MM.1S (cell line): Measurements from ENCODE around the gene LIPE.

Source experiments
- DNase-seq: peaks from one replicate; pipeline ENCODE4 v3.0.0-alpha.2; 2015
- H2AFZ ChIP-seq: fragments of 300-600 bp; sonication (generic); 2 replicates; pipeline ENCODE4 v1.6.0; 2016; ENCODE audit warnings: antibody characterized with exemption, low read length
- H3F3A ChIP-seq: fragments of 300-600 bp; sonication (generic); 2 replicates; pipeline ENCODE4 v1.6.1; 2016; ENCODE audit warnings: mild to moderate bottlenecking, antibody characterized with exemption, low read length, moderate library complexity, mixed read lengths; ENCODE audit not compliant: insufficient read depth
- H3K27ac ChIP-seq: fragments of 300-600 bp; sonication (generic); 2 replicates; pipeline ENCODE4 v1.5.1; 2016; ENCODE audit warnings: mild to moderate bottlenecking, low read length
- H3K27me3 ChIP-seq: fragments of 300-600 bp; sonication (generic); replicated peaks from 2 replicates; pipeline ENCODE4 v1.6.0; 2016; ENCODE audit warnings: low read length; ENCODE audit not compliant: insufficient read depth
- H3K36me3 ChIP-seq: fragments of 300-600 bp; sonication (generic); replicated peaks from 2 replicates; pipeline ENCODE4 v1.6.1; 2016; ENCODE audit warnings: mild to moderate bottlenecking, low read length, mixed read lengths; ENCODE audit not compliant: insufficient read depth
- H3K4me1 ChIP-seq: fragments of 300-600 bp; sonication (generic); 2 replicates; pipeline ENCODE4 v1.6.1; 2016; ENCODE audit warnings: low read length, mixed read lengths
- H3K4me2 ChIP-seq: fragments of 300-600 bp; sonication (generic); 2 replicates; pipeline ENCODE4 v1.6.0; 2016; ENCODE audit warnings: low read depth, low read length
- H3K4me3 ChIP-seq: fragments of 300-600 bp; sonication (generic); 2 replicates; pipeline ENCODE4 v1.5.1; 2016; ENCODE audit warnings: low read length, mixed read lengths
- H3K79me2 ChIP-seq: fragments of 300-600 bp; sonication (generic); 2 replicates; pipeline ENCODE4 v1.6.1; 2016; ENCODE audit warnings: mixed run types, low read length, mixed read lengths
- H3K9ac ChIP-seq: fragments of 300-600 bp; sonication (generic); 2 replicates; pipeline ENCODE4 v1.6.1; 2016; ENCODE audit warnings: low read length, mixed read lengths
- H3K9me2 ChIP-seq: fragments of 300-600 bp; sonication (generic); replicated peaks from 2 replicates; pipeline ENCODE4 v1.6.1; 2016; ENCODE audit warnings: mild to moderate bottlenecking, low read length, mixed read lengths; ENCODE audit not compliant: insufficient read depth
- H3K9me3 ChIP-seq: fragments of 300-600 bp; sonication (generic); replicated peaks from 2 replicates; pipeline ENCODE4 v1.6.1; 2016; ENCODE audit warnings: mild to moderate bottlenecking, low read length, mixed read lengths; ENCODE audit not compliant: insufficient read depth
- H4K20me1 ChIP-seq: fragments of 300-600 bp; sonication (generic); 2 replicates; pipeline ENCODE4 v1.6.1; 2016; ENCODE audit warnings: mild to moderate bottlenecking, low read length, moderate library complexity, mixed read lengths; ENCODE audit not compliant: insufficient read depth
- EZH2 ChIP-seq: fragments of 300-600 bp; sonication (generic); optimal IDR thresholded peaks from 2 replicates; pipeline ENCODE3; 2017; ENCODE audit warnings: low read depth, mild to moderate bottlenecking, antibody characterized with exemption, low read length, mixed read lengths
- EZH2phosphoT487 ChIP-seq: fragments of 300-600 bp; sonication (generic); IDR thresholded peaks from 2 replicates; pipeline ENCODE4 v1.6.1; 2018; ENCODE audit warnings: antibody characterized with exemption, low read length
- TF ChIP-seq, protein P1 (sequence below): fragments of 300-600 bp; sonication (generic); IDR thresholded peaks from 2 replicates; pipeline ENCODE4 v1.5.1; 2016; ENCODE audit warnings: antibody characterized with exemption, low read length, mixed read lengths

Gene LIPE

DNA sequence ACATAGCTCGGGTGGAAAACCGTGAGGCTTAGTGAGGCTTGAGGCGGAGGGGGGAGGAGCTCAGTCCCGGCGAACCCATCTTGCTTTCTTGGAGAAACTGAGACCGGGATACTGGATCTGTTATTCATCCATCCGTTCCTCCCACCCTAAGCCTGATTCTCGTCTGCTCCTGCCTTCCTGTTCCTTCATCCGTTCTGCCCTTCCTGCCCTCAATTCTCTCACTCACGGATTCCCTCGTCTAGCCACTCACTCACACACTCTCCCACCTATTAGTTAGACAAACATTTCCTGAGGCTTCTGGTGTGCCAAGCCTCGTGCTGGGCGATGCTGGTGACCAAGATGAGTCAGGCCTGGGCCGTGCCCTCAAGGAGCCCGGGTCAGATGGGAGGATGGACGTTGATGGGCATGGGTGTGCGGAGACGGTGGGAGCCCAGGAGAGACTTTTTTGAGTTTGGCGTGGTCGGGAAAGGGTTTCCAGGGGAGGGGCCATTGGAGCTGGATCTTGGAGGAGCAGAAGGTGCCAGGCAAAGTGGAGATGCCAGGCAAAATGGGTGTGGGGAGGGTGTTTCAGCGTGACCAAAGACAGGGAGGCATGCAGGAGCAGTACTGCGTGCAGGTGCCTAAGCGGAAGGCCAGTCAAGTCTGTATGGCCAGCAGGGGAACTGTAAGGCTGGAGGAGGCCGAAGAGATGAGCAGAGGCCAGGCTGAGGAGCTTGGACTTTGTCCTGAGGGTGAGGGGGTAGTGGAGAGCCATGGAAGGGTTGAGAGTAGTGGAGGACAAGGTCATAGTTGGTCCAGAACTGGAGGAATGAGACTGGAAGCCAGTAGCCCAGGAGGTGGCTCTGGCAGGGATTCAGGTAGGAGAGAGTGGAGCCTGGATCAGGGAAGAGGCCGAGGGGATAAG lies 29.7 kb downstream of the LIPE start:
- Histone ChIP-seq H3K9ac (peak overlapping the region; percentile 70), H3K4me1 (peaks cover 12% of the 10 kb centered on the region; the same call in 1 of the 2 replicates), H3K27ac (no peak overlapping the region), H3K9me2 (no peaks in the 10 kb centered on the region), H4K20me1 (no peaks in the 10 kb centered on the region), H3F3A (no peaks in the 10 kb centered on the region), H3K79me2 (peaks cover 8% of the 10 kb centered on the region), H3K9me3 (no peaks in the 10 kb centered on the region), H3K36me3 (no peaks in the 10 kb centered on the region), H3K27me3 (peaks cover 8% of the 10 kb centered on the region), H3K4me3 (peak overlapping the region; percentile 95), H3K4me2 (peak overlapping the region; percentile 97), H2AFZ (peak overlapping the region; percentile 98)
- DNase-seq, result no peak
- TF ChIP-seq, protein P1, sequence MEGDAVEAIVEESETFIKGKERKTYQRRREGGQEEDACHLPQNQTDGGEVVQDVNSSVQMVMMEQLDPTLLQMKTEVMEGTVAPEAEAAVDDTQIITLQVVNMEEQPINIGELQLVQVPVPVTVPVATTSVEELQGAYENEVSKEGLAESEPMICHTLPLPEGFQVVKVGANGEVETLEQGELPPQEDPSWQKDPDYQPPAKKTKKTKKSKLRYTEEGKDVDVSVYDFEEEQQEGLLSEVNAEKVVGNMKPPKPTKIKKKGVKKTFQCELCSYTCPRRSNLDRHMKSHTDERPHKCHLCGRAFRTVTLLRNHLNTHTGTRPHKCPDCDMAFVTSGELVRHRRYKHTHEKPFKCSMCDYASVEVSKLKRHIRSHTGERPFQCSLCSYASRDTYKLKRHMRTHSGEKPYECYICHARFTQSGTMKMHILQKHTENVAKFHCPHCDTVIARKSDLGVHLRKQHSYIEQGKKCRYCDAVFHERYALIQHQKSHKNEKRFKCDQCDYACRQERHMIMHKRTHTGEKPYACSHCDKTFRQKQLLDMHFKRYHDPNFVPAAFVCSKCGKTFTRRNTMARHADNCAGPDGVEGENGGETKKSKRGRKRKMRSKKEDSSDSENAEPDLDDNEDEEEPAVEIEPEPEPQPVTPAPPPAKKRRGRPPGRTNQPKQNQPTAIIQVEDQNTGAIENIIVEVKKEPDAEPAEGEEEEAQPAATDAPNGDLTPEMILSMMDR, result no peak
- TF ChIP-seq EZH2phosphoT487, result no peak
- no peak for TF ChIP-seq EZH2

DNA sequence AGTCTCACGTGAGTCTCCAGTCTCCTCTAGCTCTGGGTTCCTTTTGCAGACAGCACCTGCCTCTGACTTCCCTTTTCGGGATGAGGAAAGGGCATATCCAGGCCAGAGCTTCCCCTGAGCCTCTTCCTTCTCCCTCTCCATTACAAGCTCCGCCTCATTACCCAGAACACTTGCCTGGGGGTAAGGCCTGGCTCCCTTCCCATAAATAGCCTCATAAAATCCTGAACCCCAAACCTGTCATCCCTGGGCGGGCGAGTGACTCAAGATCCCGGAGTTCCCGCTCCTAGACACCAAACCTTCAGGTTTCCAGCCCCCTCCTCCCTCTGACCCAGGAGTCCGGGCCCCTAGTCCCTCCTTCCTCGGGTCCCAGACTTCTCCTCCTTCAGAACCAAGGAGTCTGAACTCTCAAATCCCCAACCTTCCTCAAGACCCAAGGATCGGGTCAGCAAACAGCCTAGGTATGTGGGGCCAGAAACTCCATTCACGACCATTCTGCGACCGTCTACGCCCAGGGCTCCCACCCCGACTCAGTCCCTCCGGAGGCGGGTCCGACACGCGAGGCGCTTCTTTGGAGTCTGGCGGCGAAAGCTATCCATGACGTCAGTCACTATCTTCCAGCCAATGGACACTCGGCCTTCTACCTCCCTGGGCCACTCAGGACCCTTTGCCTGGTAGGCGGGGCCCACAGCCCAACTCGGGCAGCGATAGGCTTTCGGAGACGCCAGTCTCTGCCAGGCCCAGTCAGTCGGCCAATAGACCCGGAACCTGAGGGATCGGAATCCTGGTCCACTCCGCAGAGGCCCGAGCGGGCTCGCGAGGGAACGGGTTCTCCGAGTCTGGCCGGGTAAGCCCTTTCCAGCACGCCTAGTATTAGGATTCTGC lies 30.6 kb downstream of the LIPE start:
- DNase-seq, result peak; percentile 99
- no peaks in the 10 kb centered on the region for H4K20me1 ChIP-seq
- H3K4me2 ChIP-seq, result peak overlapping the region; percentile 97
- peak overlapping the region; percentile 1; the same call in 1 of the 2 replicates for H3K27ac ChIP-seq
- no peaks in the 10 kb centered on the region for H3F3A ChIP-seq
- peak overlapping the region; percentile 98 for H2AFZ ChIP-seq
- peaks cover 15% of the 10 kb centered on the region for H3K27me3 ChIP-seq
- no peaks in the 10 kb centered on the region for H3K36me3 ChIP-seq
- no peaks in the 10 kb centered on the region for H3K9me3 ChIP-seq
- H3K79me2 ChIP-seq, result peaks cover 8% of the 10 kb centered on the region
- H3K4me1 ChIP-seq, result peaks cover 12% of the 10 kb centered on the region; the same call in 1 of the 2 replicates
- H3K9ac ChIP-seq, result peak overlapping the region; percentile 70
- TF ChIP-seq EZH2 (no peak), EZH2phosphoT487 (no peak)
- TF ChIP-seq, protein P1, result no peak
- no peaks in the 10 kb centered on the region for H3K9me2 ChIP-seq
- peak overlapping the region; percentile 95 for H3K4me3 ChIP-seq

DNA sequence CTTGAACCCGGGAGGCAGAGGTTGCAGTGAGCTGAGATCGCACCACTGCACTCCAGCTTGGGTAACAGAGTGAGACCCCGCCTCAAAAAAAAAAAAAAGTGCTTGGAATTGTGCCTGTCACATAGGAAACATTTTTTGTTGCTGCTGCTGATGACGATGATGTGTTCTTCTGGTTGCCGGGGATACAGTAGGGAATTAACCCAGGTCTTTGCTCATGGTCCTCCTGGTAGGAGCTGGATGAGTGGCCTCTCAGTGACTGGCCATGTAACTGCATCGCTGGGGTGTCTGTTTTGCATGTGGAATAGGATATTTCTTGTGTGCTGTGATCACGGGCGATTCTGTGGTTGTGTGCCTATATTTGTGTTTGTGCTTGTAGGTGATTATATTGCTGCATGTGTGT lies 32.4 kb downstream of the LIPE start:
- Histone ChIP-seq H2AFZ (no peak overlapping the region), H3K79me2 (peaks cover 8% of the 10 kb centered on the region), H3K36me3 (no peaks in the 10 kb centered on the region), H3K4me1 (peaks cover 12% of the 10 kb centered on the region; the same call in 1 of the 2 replicates), H3F3A (no peaks in the 10 kb centered on the region), H3K9me2 (no peaks in the 10 kb centered on the region), H3K9ac (no peak overlapping the region), H3K9me3 (no peaks in the 10 kb centered on the region), H3K4me2 (no peak overlapping the region), H3K27ac (no peak overlapping the region), H3K27me3 (peaks cover 34% of the 10 kb centered on the region), H4K20me1 (no peaks in the 10 kb centered on the region), H3K4me3 (no peak overlapping the region)
- TF ChIP-seq EZH2phosphoT487 (no peak), EZH2 (no peak)
- TF ChIP-seq, protein P1, result no peak
- DNase-seq, result no peak
